GM12874 (cell line): ENCODE data around the gene TNRC6A.

Source experiments
- TF ChIP-seq, protein P1 (sequence below): IDR thresholded peaks from 2 replicates; pipeline ENCODE4 v1.5.1; 2011; ENCODE audit warnings: low read depth, mild to moderate bottlenecking, control low read depth, low read length, moderate library complexity; ENCODE audit not compliant: insufficient read depth

The TNRC6A gene

GRCh38 chr16:24769806-24770205 is 40.4 kb downstream of the TNRC6A start:
- TF ChIP-seq, protein P1, sequence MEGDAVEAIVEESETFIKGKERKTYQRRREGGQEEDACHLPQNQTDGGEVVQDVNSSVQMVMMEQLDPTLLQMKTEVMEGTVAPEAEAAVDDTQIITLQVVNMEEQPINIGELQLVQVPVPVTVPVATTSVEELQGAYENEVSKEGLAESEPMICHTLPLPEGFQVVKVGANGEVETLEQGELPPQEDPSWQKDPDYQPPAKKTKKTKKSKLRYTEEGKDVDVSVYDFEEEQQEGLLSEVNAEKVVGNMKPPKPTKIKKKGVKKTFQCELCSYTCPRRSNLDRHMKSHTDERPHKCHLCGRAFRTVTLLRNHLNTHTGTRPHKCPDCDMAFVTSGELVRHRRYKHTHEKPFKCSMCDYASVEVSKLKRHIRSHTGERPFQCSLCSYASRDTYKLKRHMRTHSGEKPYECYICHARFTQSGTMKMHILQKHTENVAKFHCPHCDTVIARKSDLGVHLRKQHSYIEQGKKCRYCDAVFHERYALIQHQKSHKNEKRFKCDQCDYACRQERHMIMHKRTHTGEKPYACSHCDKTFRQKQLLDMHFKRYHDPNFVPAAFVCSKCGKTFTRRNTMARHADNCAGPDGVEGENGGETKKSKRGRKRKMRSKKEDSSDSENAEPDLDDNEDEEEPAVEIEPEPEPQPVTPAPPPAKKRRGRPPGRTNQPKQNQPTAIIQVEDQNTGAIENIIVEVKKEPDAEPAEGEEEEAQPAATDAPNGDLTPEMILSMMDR: no peak

DNA sequence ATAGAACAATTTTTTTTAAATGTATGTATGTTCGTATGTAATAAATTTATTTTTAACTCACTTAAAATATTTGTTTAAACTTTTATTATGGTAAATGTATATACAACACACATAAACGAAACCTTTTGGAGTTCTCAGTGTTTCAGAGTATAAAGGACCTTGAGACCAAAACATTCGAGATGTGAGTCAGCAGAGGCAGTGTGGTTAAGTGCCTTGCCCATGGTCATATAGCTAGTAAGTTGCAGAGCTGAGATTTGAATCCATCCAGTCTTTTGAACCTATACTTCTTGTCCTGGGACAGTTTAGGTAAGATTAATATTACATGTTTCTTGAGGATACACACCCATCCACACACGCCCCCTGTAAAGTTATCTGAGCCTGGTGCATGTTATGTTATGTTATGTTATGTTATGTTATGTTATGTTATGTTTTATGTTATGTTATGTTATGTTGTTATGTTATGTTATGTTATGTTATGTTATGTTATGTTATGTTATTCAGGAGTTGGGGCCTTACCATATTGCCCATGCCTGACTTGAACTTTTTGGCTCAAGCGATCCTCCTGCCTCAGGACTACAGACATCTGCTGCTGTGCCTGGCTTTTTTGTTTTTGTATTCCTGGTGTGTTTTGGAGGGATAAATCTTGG is 41.8 kb downstream of the TNRC6A start:
- TF ChIP-seq, protein P1: no peak

DNA sequence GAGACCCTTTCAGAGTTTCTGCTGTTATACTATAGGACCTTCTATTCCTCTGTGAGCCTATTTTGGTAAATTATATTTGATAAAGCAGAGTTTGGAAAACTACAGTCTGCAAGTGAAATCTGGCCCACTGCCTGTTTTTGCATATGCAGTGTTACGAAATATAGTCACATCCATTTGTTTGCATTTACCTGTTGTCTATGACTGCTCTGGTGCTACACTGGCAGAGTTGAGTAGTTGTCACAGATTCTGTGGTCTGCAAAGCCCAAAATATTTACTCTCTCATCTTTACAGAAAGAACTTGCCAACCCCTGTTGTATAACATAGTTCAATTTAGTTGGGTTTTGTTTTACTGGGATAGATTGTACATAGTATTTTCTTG is 42.3 kb downstream of the TNRC6A start:
- TF ChIP-seq, protein P1: no peak

DNA sequence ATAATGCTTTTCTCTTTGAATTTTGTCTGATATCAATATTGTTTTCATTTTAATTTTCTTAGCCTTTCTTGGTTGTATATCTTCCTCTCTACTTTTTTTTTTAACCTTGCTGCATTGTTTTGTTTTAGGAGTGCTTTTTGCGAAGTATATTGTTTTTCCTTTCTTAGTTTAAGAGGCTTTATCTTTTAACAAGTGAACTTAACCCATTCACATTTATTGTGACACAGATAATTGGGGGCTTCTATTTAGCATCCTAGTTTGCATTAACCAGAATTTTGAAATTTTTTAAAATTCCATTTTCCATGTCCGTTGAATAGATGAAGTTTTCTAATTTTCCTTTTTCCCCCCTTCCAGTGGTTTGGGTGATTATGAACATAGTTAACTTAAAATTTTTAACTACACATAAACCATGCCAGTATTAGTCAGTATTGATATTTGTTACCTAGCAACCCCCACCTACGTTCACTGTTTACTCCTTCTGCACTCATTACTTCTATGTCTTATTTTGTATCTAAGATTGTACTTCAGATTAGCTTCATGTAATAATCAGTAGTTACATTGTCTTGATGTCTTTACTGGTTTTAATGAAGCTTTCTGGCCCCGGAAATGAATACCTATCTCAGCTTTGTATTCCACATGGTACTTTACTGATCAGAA is 44.4 kb downstream of the TNRC6A start:
- TF ChIP-seq, protein P1: no peak

DNA sequence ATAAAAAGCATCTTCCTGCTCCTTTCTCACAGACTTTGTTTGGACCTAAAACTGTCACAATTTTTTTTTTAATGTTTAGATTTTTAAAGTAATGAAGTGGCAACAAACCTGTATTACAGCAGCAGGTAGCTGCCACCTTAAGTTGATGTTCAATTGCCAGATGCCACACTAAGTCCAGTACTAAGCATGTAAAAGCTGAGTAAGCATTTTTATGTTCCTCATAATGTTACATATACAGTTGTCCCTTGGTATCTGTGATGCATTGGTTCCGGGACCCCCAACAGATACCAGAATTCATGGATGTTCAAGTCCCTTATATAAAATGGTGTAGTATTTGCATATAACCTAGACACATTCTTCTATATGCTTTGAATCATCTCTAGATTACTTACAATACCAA is 45.1 kb downstream of the TNRC6A start:
- TF ChIP-seq, protein P1: no peak

- TF ChIP-seq, protein P1: no peak
Measured at GRCh38 chr16:24775455-24775854, 46.0 kb downstream of the TNRC6A start.

- TF ChIP-seq, protein P1: no peak
Measured at GRCh38 chr16:24776501-24777220, 47.2 kb downstream of the TNRC6A start.
